Activated B cell treated with CpG ODN at 0.5 μM for 24 hours (primary cell): ENCODE results near the gene NEBL. TPM values are rescaled to one million over a fixed set of nuclear protein-coding genes. Genes with fewer than 3 reads are reported as not detected.

Source experiments
- ATAC-seq: fragments of 200-7000 bp; cut with Tn5 transposase; one replicate; pipeline ENCODE4 v1.10.0; 2021; ENCODE audit warnings: low read depth, mild to moderate bottlenecking, moderate library complexity
- CTCF ChIA-PET: fragments of 350-600 bp; sonication (Branson Sonifier 250); formaldehyde crosslinking; loops from one replicate; lab custom pipeline; 2021; ENCODE audit warnings: antibody characterized with exemption; lab: Charles Lee
- POLR2A ChIA-PET: fragments of 350-600 bp; sonication (Branson Sonifier 250); formaldehyde crosslinking; loops from one replicate; lab custom pipeline; 2021; ENCODE audit warnings: antibody characterized with exemption; lab: Charles Lee
- DNase-seq: peaks from one replicate; pipeline ENCODE4 v3.0.0; 2022
- H3K27ac Mint-ChIP-seq: one replicate; pipeline ENCODE4 v1.8.0; 2020; ENCODE audit warnings: mixed read lengths
- H3K27me3 Mint-ChIP-seq: one replicate; pipeline ENCODE4 v1.8.0; 2021; ENCODE audit warnings: mixed read lengths
- H3K36me3 Mint-ChIP-seq: one replicate; pipeline ENCODE4 v1.8.0; 2021; ENCODE audit warnings: low read depth, mixed read lengths
- H3K4me1 Mint-ChIP-seq: one replicate; pipeline ENCODE4 v1.8.0; 2021; ENCODE audit warnings: mixed read lengths
- H3K4me3 Mint-ChIP-seq: one replicate; pipeline ENCODE4 v1.8.0; 2020; ENCODE audit warnings: mild to moderate bottlenecking, mixed read lengths
- H3K9me3 Mint-ChIP-seq: one replicate; pipeline ENCODE4 v1.8.0; 2020; ENCODE audit warnings: mixed read lengths
- intact Hi-C: fragments of 100-400 bp; cut with micrococcal nuclease; formaldehyde crosslinking; loops from one replicate; pipeline ENCODE4 v1.15.1; 2024
- total RNA-seq: library from RNA; stranded (reverse); gene quantifications from 2 replicates; pipeline ENCODE4 v1.2.3, GENCODE V29; 2022
- TF ChIP-seq, protein P1 (sequence below): fragments of 200-600 bp; IDR thresholded peaks from one replicate; pipeline ENCODE4 v1.8.0; 2022; ENCODE audit warnings: antibody characterized with exemption, mild to moderate bottlenecking

NEBL gene
- total RNA-seq, 1 donor from 2014 or later = not detected

DNA sequence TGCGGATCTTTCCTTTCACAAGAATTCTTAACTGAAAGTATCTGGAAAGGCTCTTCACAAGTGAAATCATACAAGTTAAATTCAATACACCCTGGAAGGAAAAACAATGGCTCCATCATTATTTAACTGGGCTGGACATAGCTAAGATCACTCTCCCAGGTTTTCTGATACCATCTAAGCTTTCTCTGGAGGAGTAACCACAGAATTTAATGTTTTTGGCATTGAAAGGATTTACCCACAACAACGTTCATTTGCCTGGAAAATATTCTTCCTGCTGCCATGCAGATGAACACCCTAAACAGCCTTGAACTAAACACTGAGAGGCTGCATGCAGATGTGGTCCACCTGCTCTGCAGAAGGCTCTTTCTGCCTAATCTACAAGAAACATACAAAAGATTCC, 4.3 kb downstream of the NEBL start:
- ChIA-PET CTCF (no interaction called here), POLR2A (no interaction called here)
- TF ChIP-seq, protein P1, sequence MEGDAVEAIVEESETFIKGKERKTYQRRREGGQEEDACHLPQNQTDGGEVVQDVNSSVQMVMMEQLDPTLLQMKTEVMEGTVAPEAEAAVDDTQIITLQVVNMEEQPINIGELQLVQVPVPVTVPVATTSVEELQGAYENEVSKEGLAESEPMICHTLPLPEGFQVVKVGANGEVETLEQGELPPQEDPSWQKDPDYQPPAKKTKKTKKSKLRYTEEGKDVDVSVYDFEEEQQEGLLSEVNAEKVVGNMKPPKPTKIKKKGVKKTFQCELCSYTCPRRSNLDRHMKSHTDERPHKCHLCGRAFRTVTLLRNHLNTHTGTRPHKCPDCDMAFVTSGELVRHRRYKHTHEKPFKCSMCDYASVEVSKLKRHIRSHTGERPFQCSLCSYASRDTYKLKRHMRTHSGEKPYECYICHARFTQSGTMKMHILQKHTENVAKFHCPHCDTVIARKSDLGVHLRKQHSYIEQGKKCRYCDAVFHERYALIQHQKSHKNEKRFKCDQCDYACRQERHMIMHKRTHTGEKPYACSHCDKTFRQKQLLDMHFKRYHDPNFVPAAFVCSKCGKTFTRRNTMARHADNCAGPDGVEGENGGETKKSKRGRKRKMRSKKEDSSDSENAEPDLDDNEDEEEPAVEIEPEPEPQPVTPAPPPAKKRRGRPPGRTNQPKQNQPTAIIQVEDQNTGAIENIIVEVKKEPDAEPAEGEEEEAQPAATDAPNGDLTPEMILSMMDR = no peak
- Mint-ChIP-seq H3K4me1 (no peaks in the 10 kb centered on the region), H3K27ac (no peak overlapping the region), H3K27me3 (peaks cover 2% of the 10 kb centered on the region), H3K9me3 (no peaks in the 10 kb centered on the region), H3K36me3 (no peaks in the 10 kb centered on the region), H3K4me3 (no peak overlapping the region)
- no peak for ATAC-seq
- DNase-seq = no peak
- intact Hi-C loops = no loop called here

DNA sequence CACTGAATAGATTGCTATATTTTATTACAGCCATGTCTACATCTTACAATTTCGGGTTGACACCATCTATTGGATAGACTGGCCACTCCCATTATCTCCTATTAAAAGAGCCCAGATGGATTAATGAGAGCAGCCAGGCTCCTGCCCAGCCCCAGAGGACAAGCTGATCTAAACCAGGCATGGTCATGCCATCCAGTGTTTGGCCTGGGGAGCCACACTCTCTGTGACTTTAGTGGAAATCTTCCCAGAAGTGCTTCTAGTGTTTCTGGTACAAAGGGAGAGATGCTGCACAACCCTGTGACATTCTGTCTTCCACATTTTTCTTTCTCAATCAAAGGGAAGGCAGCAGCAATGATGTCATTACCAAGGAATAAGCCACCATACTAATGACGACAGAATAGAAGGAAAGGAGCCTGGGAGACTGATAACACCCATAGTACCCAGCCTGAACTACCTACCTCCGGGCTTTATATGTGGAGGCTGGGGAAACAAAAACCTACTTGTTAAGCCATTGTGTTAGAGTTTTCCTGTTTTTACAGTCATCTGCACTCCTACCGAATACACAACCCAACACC, 5.0 kb downstream of the NEBL start:
- no peaks in the 10 kb centered on the region for H3K4me1 Mint-ChIP-seq
- TF ChIP-seq, protein P1 = no peak
- H3K4me3 Mint-ChIP-seq = no peak overlapping the region
- ChIA-PET POLR2A (no interaction called here), CTCF (no interaction called here)
- DNase-seq (no peak), ATAC-seq (no peak)
- no peaks in the 10 kb centered on the region for H3K36me3 Mint-ChIP-seq
- no peak overlapping the region for H3K27ac Mint-ChIP-seq
- H3K9me3 Mint-ChIP-seq = no peaks in the 10 kb centered on the region
- H3K27me3 Mint-ChIP-seq = peaks cover 2% of the 10 kb centered on the region
- intact Hi-C loops = no loop called here

DNA sequence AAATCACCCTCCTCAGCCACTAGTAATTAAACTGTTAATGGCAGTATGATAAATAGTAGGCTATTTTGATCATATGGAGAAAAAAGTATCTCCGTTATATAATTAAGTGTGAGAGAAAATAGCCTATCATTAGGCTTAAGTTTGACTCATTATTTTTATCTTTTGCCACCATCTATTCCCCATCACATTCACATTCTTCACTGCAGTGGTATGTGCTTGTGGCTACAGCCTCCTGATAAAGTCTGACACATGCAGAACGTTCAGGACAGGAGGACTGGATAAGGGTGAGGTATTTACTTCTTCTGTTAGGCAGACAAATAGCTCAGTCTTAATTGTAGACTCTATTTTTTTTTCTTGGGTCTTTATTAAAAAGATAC, 5.8 kb downstream of the NEBL start:
- no peak overlapping the region for H3K4me3 Mint-ChIP-seq
- CTCF ChIA-PET = no interaction called here

DNA sequence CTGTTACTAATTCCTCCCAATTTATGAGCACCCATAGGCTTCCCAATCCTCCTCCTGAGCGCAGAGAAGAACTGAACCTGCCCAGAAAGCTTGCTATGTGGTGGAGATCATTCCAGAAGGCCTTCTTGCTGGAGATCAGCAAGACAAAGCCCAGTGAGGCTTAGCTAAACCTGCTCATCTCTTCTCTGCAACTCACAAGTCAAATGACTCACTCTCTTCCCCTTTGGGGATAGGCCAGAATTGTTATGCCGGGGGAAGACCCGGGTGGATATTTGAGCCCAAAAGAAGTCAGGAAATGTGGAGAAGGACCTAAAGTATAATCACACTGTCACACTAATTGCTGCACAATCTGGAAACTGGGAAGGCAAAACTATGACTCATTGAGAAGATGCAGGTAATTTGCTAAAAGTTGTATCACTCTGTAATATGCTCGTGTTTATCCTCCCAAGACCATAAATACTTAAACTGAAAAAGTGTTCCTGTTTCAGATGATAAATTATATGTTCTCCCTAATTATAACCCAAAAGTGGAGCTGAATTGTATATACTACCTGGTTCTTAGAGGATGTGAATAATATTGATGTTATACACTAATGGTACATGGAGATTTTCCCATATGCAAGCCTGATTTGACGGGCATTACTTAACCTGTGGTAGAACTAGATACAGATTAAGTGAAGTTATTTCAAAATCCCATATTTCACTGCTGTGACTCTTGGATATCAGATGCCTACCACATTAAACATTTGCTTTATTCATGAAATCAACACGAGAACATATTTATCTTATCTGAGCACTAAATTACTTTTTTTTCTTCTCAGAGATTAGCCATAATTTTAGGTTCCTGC, 6.4 kb downstream of the NEBL start:
- TF ChIP-seq, protein P1 = no peak
- peaks cover 2% of the 10 kb centered on the region for H3K27me3 Mint-ChIP-seq
- no peak for ATAC-seq
- CTCF ChIA-PET = no interaction called here
- no peak for DNase-seq
- no peaks in the 10 kb centered on the region for H3K36me3 Mint-ChIP-seq
- no peaks in the 10 kb centered on the region for H3K4me1 Mint-ChIP-seq
- H3K9me3 Mint-ChIP-seq = no peaks in the 10 kb centered on the region
- no peak overlapping the region for H3K27ac Mint-ChIP-seq
- POLR2A ChIA-PET = no interaction called here
- intact Hi-C loops = no loop called here
- H3K4me3 Mint-ChIP-seq = no peak overlapping the region

More for the DNA sequence above, 5.8 kb downstream of the NEBL start:
- peaks cover 2% of the 10 kb centered on the region for H3K27me3 Mint-ChIP-seq
- TF ChIP-seq, protein P1 = no peak
- H3K36me3 Mint-ChIP-seq = no peaks in the 10 kb centered on the region
- no peak for DNase-seq
- H3K9me3 Mint-ChIP-seq = no peaks in the 10 kb centered on the region
- no peak for ATAC-seq
- H3K27ac Mint-ChIP-seq = no peak overlapping the region
- POLR2A ChIA-PET = no interaction called here
- intact Hi-C loops = no loop called here
- H3K4me1 Mint-ChIP-seq = no peaks in the 10 kb centered on the region

DNA sequence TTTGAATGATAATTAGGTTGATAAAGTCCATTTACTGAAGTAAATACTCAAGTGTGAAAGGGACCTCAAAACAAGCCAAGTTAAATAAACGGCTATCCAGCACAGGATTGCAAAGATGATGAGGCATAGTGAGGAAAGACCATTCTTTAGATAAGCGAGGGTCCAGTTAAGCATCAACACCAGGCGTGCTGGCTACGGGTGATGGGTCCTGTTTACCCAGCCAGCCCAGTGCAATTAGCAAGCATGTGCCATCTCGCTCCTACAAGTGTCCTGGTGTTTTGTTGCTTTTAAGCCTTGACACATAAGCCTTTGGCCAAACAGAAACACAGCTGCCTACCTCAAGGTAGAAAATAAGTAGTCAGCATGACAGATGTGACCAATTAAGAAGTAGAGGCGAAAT, 7.1 kb downstream of the NEBL start:
- TF ChIP-seq, protein P1 = no peak
- CTCF ChIA-PET = no interaction called here
- DNase-seq (no peak), ATAC-seq (no peak)
- no peak overlapping the region for H3K4me3 Mint-ChIP-seq
- intact Hi-C loops = no loop called here
- H3K27ac Mint-ChIP-seq = no peak overlapping the region
- no peaks in the 10 kb centered on the region for H3K9me3 Mint-ChIP-seq
- H3K36me3 Mint-ChIP-seq = no peaks in the 10 kb centered on the region
- no peaks in the 10 kb centered on the region for H3K4me1 Mint-ChIP-seq
- POLR2A ChIA-PET = no interaction called here
- H3K27me3 Mint-ChIP-seq = peaks cover 2% of the 10 kb centered on the region
